ENCODE data around the gene NAV2.

The NAV2 gene

GRCh38 chr11:19832901-19833300 is 120.3 kb downstream of the NAV2 start:
- Histone ChIP-seq H3K4me1 (ENCODE audit: insufficient read depth, low read length) (peaks cover 22% of the 10 kb centered on the region), H3K9me3 (ENCODE audit: control insufficient read depth, insufficient read depth, low read length) (0 out of 2 replicates have a peak, but pooled peaks cover 4% of the 10 kb centered on the region), H3K36me3 (ENCODE audit: insufficient read depth, low read length) (peaks cover 12% of the 10 kb centered on the region; the same call in 1 of the 2 replicates), H3K9ac (ENCODE audit: low read depth, low read length) (no peak overlapping the region)

DNA sequence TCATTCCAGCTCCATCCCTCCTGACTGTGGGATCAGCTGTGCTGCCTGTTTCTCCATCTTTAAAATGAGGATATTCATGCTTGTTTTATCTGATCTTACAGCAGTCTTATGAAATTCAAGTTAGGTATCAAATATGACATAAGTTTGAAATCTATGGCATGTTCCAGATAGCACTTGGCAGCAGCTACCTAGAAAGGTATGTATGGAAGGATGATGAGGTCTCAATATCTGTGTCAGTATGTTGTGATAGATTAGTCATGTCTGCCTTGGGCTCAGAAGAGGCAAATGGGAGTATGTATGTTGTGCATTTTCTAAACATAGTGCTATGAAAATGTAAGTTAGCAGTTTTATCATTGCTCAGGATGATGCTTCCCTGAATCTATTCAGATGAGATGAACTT is 122.1 kb downstream of the NAV2 start:
- 0 out of 2 replicates have a peak, but pooled peaks cover 4% of the 10 kb centered on the region for H3K9me3 ChIP-seq (ENCODE audit: control insufficient read depth, insufficient read depth, low read length)
- H3K36me3 ChIP-seq (ENCODE audit: insufficient read depth, low read length): peaks cover 12% of the 10 kb centered on the region; the same call in 1 of the 2 replicates
- peaks cover 4% of the 10 kb centered on the region; the same call in 1 of the 2 replicates for H3K4me1 ChIP-seq (ENCODE audit: insufficient read depth, low read length)
- no peak overlapping the region for H3K9ac ChIP-seq (ENCODE audit: low read depth, low read length)

DNA sequence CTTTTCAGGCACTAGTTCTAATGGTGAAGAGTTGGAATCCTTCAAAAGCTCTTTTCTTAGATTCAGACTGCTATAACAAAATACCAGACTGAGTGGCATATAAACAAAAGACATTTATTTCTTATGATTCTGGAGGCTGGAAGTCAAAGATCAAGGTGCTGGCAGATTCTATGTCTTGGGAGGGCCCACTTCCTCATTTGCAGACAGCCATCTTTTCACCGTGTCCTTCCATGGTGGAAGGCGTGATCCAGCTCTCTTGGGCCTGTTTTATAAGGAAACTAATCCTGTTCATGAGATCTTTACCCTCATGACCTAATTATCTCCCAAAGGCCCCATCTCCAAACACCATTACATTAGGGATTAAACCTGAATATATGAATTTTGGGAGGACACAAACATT is 124.0 kb downstream of the NAV2 start:
- H3K9me3 ChIP-seq (ENCODE audit: control insufficient read depth, insufficient read depth, low read length): 0 out of 2 replicates have a peak, but pooled peaks cover 4% of the 10 kb centered on the region
- H3K36me3 ChIP-seq (ENCODE audit: insufficient read depth, low read length): peaks cover 12% of the 10 kb centered on the region; the same call in 1 of the 2 replicates
- H3K4me1 ChIP-seq (ENCODE audit: insufficient read depth, low read length): no peaks in the 10 kb centered on the region
- H3K9ac ChIP-seq (ENCODE audit: low read depth, low read length): no peak overlapping the region

DNA sequence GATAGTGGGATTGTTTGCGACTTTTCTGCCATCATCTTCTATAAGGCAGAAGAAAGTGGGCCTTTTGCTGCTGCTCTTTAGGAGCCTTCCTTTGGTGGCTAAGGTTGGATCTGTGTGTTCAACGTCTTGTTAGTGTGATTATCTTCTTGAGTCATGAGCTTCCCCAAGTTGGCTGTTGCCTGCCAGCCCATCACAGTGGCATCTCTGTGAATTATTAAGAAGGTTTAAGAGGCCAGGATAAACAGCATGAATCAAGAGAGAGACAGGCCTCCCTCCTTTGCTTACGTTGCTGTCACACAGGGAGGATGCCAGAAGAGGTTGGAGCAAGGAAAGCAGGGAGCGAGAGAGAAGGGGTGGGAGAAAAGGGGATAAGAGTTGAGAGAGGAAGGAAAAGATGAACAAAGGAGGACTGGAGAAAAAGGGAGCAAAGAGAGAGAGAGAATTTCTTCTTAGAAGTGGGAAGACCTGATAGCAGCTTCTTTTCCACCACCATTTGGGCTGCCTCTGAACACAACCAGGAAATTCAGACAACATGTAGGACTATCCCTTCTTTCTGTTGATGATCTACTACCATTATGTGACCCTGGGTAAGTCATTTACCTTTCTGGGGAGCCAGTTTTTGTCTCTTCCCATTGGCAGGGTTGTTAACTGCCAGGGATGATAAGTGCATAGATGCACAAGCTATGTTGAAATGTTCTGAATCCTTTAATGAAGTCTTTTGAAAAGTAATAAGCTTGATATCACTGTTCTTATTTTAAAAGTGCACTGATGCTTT is 126.5 kb downstream of the NAV2 start:
- H3K36me3 ChIP-seq (ENCODE audit: insufficient read depth, low read length): no peaks in the 10 kb centered on the region; the same call in none of the 2 replicates
- H3K9ac ChIP-seq (ENCODE audit: low read depth, low read length): no peak overlapping the region
- no peaks in the 10 kb centered on the region for H3K9me3 ChIP-seq (ENCODE audit: control insufficient read depth, insufficient read depth, low read length)
- H3K4me1 ChIP-seq (ENCODE audit: insufficient read depth, low read length): no peaks in the 10 kb centered on the region

DNA sequence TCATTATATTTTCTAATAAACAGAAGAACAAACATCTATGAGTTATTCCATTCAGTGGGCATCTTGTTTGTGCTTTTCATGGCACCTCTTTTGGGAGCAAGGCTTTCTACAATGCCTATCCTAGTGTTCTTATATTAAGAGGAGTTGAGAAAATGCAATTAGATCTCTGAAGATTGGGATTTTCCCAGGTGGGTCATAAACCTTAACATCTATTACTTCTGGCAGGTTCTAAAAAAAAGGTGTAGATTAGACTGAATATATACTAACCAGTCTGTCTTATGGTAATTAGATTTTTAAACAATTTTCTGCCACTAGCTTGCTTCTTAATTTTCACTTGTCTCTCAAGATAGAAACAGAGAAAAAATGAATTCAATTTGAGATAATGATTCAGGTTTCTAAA is 128.3 kb downstream of the NAV2 start:
- no peak overlapping the region for H3K9ac ChIP-seq (ENCODE audit: low read depth, low read length)
- no peaks in the 10 kb centered on the region for H3K4me1 ChIP-seq (ENCODE audit: insufficient read depth, low read length)
- H3K9me3 ChIP-seq (ENCODE audit: control insufficient read depth, insufficient read depth, low read length): no peaks in the 10 kb centered on the region
- H3K36me3 ChIP-seq (ENCODE audit: insufficient read depth, low read length): peaks cover 3% of the 10 kb centered on the region

- no peak overlapping the region for H3K9ac ChIP-seq (ENCODE audit: low read depth, low read length)
These were observed 129.9 kb downstream of the NAV2 start for GRCh38 chr11:19842505-19842904.

DNA sequence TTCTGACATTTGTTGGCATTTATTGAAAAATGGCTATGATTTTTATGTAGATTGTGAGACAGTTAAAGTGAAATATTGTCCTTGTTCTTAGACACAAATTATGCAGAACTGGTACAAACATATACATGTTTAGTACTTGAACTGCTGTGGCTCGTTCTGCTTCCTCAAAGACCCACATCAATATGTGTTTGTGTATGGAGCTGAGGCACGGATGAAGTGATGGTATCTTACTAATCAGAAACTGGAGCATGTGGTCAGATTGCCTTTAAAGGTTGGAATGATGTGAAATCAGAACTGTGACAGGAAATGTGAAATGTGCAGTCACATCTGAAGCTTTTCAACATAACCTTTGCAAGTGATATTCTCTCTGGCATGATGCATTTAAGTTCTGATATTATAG is 130.4 kb downstream of the NAV2 start:
- Histone ChIP-seq H3K9me3 (ENCODE audit: control insufficient read depth, insufficient read depth, low read length) (no peaks in the 10 kb centered on the region), H3K4me1 (ENCODE audit: insufficient read depth, low read length) (0 out of 2 replicates have a peak, but pooled peaks cover 2% of the 10 kb centered on the region), H3K9ac (ENCODE audit: low read depth, low read length) (no peak overlapping the region), H3K36me3 (ENCODE audit: insufficient read depth, low read length) (peaks cover 5% of the 10 kb centered on the region)

More at GRCh38 chr11:19842505-19842904, 129.9 kb downstream of the NAV2 start:
- no peaks in the 10 kb centered on the region for H3K9me3 ChIP-seq (ENCODE audit: control insufficient read depth, insufficient read depth, low read length)
- no peaks in the 10 kb centered on the region for H3K4me1 ChIP-seq (ENCODE audit: insufficient read depth, low read length)
- H3K36me3 ChIP-seq (ENCODE audit: insufficient read depth, low read length): peaks cover 5% of the 10 kb centered on the region

- Histone ChIP-seq H3K9me3 (ENCODE audit: control insufficient read depth, insufficient read depth, low read length) (no peaks in the 10 kb centered on the region), H3K9ac (ENCODE audit: low read depth, low read length) (no peak overlapping the region), H3K36me3 (ENCODE audit: insufficient read depth, low read length) (peaks cover 9% of the 10 kb centered on the region), H3K4me1 (ENCODE audit: insufficient read depth, low read length) (0 out of 2 replicates have a peak, but pooled peaks cover 6% of the 10 kb centered on the region)
These were observed 131.4 kb downstream of the NAV2 start for GRCh38 chr11:19844012-19844411.

DNA sequence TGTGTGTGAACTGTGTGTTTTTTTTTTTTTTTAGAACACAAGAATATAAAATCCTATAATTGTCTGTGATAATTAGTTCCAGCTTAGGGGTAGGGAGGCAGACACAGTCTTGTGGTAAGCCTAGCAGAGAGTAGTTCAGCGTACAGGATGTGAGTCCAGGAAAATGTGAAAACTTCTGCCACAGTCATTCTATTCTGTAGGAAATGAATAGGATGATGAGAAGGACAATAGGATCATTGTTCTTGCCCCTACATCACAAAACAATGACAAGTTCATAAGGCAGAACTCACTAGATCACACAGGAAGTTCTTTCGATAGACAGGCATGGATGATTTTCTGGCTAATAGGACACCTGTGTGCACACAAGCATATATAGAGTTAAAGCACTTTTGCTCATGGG is 132.2 kb downstream of the NAV2 start:
- Histone ChIP-seq H3K36me3 (ENCODE audit: insufficient read depth, low read length) (peaks cover 9% of the 10 kb centered on the region), H3K4me1 (ENCODE audit: insufficient read depth, low read length) (0 out of 2 replicates have a peak, but pooled peaks cover 6% of the 10 kb centered on the region), H3K9ac (ENCODE audit: low read depth, low read length) (no peak overlapping the region), H3K9me3 (ENCODE audit: control insufficient read depth, insufficient read depth, low read length) (no peaks in the 10 kb centered on the region)

GRCh38 chr11:19845626-19846025 is 133.0 kb downstream of the NAV2 start:
- Histone ChIP-seq H3K36me3 (ENCODE audit: insufficient read depth, low read length) (peaks cover 9% of the 10 kb centered on the region), H3K9me3 (ENCODE audit: control insufficient read depth, insufficient read depth, low read length) (no peaks in the 10 kb centered on the region), H3K9ac (ENCODE audit: low read depth, low read length) (no peak overlapping the region), H3K4me1 (ENCODE audit: insufficient read depth, low read length) (0 out of 2 replicates have a peak, but pooled peaks cover 6% of the 10 kb centered on the region)

GRCh38 chr11:19846654-19847305 is 134.1 kb downstream of the NAV2 start:
- Histone ChIP-seq H3K4me1 (ENCODE audit: insufficient read depth, low read length) (0 out of 2 replicates have a peak, but pooled peaks cover 6% of the 10 kb centered on the region), H3K9ac (ENCODE audit: low read depth, low read length) (no peak overlapping the region), H3K36me3 (ENCODE audit: insufficient read depth, low read length) (peaks cover 9% of the 10 kb centered on the region), H3K9me3 (ENCODE audit: control insufficient read depth, insufficient read depth, low read length) (no peaks in the 10 kb centered on the region)

DNA sequence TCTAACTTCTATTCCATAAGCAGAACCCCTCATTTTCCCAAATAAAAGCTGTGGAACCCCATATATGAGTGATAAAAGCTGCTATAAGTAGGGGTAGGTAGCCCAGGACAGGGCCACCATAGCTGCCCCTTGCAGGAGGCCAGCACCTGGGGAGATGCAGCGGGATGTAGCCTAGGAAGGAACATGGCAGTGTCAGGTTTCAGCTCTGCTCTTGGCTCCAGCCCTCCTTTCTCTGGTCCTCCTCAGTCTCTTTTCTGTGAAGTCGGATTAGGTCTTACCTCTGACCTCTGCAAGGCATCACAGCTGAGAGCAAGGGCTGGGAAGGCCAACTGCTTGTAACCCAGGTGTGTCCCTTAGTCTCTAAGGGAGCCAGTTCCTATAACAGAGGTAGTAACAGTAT is 135.6 kb downstream of the NAV2 start:
- H3K9ac ChIP-seq (ENCODE audit: low read depth, low read length): no peak overlapping the region
- peaks cover 9% of the 10 kb centered on the region for H3K36me3 ChIP-seq (ENCODE audit: insufficient read depth, low read length)
- 0 out of 2 replicates have a peak, but pooled peaks cover 6% of the 10 kb centered on the region for H3K4me1 ChIP-seq (ENCODE audit: insufficient read depth, low read length)
- H3K9me3 ChIP-seq (ENCODE audit: control insufficient read depth, insufficient read depth, low read length): no peaks in the 10 kb centered on the region

- H3K36me3 ChIP-seq (ENCODE audit: insufficient read depth, low read length): peaks cover 9% of the 10 kb centered on the region; the same call in 1 of the 2 replicates
These were observed 136.6 kb downstream of the NAV2 start for GRCh38 chr11:19849107-19849789.

DNA sequence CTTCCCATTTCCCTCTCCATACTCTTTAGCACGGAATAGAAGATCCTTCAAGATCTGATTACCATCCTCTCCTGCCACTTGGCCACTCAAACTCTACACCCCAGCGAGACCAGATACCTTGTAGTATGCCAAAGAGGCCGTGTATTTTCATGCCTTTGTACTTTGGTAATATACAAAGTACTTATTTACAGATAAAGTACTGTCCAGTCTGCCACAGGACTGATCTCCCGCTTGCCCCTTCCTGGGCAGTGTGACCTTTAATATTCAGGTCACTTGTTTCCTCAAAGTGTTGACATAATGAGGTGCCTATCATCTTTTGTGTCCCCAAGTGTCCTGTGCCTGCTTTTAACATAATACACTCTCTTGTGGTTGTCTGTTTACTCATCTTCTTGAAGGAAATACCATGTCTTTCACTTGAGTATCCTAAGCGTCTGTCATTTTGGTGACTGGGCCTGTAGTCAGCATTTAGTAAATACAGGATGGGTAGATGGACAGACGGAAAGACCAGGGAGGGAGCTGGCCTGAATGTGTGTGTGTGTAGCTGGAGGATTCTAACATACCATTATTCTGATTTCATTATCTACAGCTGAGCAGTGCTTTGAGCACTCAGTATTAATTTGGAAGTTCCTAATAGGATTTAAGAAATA is 137.4 kb downstream of the NAV2 start:
- H3K4me1 ChIP-seq (ENCODE audit: insufficient read depth, low read length): 0 out of 2 replicates have a peak, but pooled peaks cover 6% of the 10 kb centered on the region
- H3K36me3 ChIP-seq (ENCODE audit: insufficient read depth, low read length): peaks cover 9% of the 10 kb centered on the region; the same call in 1 of the 2 replicates
- no peak overlapping the region for H3K9ac ChIP-seq (ENCODE audit: low read depth, low read length)
- no peaks in the 10 kb centered on the region for H3K9me3 ChIP-seq (ENCODE audit: control insufficient read depth, insufficient read depth, low read length)

More at GRCh38 chr11:19849107-19849789, 136.6 kb downstream of the NAV2 start:
- 0 out of 2 replicates have a peak, but pooled peaks cover 6% of the 10 kb centered on the region for H3K4me1 ChIP-seq (ENCODE audit: insufficient read depth, low read length)
- no peaks in the 10 kb centered on the region for H3K9me3 ChIP-seq (ENCODE audit: control insufficient read depth, insufficient read depth, low read length)
- H3K9ac ChIP-seq (ENCODE audit: low read depth, low read length): no peak overlapping the region

All from ES-I3 (cell line).